Dedifferentiated amniotic fluid mesenchymal stem cell (primary cell): ENCODE data around the gene SLC2A14.
"Not testable (repeated sequence)": the region's sequence is repeated elsewhere in the genome, so short reads cannot be mapped to it uniquely, and the experiment has no call there.

Experiments used
- DNase-seq: peaks from one replicate; pipeline ENCODE4 v3.0.0-alpha.2; 2016; ENCODE audit errors: extremely low spot score

The SLC2A14 gene

DNA sequence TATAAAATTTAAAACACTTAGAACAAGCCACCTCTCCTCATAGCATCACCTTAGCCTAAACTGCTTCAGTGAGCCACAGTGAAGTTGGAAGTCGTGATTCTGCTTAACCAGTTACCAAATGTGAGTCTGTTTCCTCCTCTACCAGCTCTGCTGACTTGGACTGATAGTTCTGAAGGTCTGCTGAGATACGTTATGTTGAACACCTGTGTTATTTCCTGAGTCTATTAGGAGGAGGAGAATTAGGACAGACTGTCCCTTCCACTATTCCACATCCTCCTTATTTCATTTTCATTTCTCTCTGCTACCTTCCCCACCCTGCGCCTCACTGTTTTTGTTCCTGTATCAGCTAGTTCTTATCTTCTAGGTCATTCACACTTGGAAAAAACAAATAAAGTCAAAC lies 2.4 kb downstream of the SLC2A14 start:
- no peak for DNase-seq

DNA sequence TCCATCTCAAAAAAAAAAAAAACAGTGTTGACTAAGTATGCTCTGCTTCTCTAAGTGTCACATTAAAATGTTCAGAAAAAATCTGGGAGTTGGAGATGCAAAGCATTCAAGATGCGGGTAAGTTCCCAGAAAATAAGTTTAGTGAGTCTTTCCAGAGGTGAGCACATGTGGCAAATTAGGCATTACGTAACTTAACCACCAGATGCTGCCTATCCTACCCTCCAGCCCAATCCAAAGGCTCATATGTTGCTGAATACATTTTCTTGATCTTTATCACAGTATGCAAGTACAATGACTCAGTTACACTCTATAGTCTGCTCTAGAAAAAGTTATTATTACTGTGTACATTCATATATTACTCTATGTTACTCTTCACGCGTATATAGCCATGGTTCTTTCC lies 3.6 kb downstream of the SLC2A14 start:
- peak; percentile 20 for DNase-seq

DNA sequence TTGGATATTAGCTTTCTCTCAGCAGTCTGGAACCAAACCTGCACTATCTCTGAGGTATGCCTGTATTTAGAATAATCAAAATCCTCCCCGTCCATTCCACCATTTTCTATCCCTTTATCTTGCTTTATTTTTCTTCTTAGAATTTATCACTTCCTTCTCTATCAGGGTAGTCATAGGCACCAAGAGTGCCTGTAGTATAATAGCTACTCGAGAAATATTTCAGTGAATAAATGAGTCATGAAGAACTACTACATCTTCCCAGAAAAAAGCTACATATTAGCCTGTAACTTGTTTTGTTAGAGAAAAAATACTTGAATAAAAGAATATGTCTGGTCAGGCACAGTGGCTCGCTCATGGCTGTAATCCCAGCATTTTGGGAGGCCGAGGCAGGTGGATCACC lies 4.3 kb downstream of the SLC2A14 start:
- no peak for DNase-seq

DNA sequence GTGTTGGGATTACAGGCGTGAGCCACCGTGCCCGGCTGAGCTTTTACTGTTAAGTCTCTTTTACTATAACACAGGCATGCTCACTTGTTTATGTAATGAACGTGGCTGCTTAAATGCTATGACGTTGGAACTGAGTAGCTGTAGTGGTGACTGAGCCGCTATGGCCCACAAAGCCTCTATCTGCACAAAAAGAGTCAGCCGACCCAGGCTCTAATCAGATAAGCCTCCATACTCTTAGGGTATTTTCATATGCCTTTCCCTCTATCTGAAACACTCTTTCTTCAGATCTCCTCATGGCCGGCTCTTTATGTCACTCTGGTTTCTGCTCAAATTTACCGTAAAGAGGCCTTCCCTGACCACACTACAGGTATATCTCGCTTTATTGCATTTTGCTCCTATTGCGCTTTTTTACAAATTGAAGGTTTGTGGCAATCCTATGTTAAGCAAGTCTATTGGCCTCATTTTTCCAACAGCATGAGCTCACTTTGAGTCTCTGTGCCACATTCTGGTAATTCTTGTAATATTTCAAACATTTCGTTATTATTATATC lies 8.0 kb downstream of the SLC2A14 start:
- DNase-seq = no peak

DNA sequence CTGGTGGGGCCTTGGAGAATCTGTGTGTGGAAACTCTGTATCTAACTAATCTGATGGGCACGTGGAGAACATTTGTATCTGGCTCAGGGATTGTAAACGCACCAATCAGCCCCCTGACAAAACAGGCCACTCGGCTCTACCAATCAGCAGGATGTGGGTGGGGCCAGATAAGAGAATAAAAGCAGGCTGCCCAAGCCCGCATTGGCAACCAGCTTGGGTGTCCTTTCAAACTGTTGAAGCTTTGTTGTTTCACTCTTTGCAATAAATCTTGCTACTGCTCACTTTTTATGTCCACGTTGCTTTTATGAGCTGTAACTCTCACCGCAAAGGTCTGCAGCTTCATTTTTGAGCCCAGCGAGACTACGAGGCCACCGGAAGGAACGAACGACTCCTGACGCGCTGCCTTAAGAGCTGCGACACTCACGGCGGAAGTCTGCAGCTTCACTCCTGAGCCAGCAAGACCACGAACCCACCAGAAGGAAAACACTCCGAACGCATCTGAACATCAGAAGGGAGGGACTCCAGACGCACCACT lies 9.8 kb downstream of the SLC2A14 start:
- not testable (repeated sequence) for DNase-seq

DNA sequence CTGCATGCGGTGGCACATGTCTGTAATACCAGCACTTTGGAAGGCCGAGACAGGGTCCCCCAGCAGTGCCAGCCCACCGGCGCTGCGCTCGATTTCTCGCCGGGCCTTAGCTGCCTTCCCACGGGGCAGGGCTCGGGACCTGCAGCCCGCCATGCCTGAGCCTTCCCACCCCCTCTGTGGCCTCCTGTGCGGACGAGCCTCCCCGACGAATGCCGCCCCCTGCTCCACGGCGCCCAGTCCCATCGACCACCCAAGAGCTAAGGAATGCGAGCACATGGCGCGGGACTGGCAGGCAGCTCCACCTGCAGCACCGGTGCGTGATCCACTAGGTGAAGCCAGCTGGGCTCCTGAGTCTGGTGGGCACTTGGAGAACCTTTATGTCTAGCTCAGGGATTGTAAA lies 10.4 kb downstream of the SLC2A14 start:
- DNase-seq = not testable (repeated sequence)

DNA sequence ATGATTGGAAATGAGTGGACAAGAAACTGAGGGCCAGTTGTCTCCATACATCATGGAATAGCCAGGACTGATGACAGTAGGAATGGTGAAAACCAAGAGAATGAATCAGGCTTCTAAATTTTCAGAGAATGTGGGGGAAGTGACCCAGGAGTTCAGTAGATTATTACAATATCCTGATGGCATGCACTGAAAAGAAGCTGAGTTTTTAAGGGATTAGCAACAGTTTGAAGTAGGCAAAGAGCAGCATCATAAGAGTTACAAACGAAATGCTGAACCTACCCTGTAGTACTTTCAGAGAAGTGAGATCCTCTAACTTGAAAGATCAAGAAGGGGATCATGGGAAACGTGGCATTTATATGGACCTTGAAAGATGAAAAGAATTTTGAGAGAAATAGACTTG lies 13.2 kb downstream of the SLC2A14 start:
- DNase-seq = peak; percentile 67

DNA sequence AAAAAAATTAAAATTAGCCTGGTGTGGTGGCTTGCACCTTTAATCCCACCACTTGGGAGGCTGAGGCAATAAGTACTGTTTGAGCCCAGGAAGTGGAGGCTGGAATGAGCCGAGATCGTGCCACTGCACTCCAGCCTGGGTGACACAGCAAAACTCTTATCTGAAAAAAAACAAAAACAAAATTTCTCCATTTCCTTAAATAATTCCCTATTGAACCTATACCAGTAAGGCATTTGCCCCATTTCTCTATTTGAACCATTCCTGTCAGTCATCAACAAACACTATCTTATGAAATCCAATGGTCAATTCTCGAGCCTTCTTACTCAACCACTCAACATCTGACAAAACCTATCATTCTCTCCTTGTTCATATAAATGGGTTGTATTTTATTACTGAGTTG lies 14.7 kb downstream of the SLC2A14 start:
- DNase-seq = no peak

DNA sequence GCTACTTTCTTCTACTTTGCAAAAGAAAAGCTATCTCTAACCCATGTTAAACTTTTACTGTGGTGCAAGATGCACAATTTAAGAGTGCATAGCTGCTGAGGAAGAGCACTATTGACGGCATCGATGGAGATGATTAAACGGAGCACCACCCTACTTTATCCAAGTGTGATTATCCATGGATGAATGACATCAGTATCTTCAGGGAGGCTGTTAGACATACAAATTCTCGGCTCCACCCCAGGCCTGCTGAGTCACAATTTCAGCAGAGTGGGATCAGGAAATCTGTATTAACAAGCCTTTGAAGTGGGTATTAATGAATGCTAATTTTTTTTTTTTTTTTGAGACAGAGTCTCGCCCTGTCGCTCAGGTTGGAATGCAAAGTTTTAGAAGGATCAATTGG lies 16.2 kb downstream of the SLC2A14 start:
- no peak for DNase-seq

DNA sequence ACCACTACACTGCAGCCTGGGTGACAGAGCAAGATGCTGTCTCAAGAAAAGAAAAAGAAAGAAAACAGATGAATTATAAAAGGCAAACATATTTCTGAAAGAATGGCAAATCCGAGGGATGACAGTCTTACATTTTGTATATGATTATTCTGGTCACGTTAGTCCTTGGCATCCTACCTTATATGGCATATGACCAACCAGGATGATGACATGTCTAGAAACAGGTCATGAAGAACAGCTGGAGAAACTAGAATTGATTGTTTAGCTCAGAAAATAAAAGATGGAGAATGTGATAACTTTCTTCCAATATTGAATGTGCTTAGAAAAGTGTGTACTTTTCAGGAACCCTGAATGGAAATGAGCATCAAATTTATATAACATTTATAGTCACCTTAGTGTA lies 19.2 kb downstream of the SLC2A14 start:
- DNase-seq = no peak

DNA sequence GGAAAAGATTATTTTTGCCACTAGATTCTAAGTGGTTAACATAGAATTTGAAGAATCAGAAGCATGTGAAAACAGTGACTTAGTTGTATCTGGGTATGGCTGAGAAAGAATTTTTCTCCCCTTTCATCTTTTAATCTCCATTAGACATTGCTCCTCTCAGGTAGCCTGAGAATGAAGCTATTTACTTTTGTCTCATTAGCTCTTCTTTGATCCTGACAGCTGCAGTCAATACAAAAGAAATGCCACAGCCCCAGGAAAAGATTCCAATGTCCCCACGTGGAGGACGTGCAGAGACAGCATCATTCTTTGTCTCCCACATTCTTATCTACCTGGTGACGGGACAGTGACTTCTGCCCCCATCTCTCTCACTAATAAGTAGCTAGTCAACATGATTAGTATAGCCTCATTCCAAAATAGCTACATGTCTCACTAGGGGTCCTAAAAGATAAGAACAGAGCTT lies 21.1 kb downstream of the SLC2A14 start:
- DNase-seq = not testable (repeated sequence)

DNA sequence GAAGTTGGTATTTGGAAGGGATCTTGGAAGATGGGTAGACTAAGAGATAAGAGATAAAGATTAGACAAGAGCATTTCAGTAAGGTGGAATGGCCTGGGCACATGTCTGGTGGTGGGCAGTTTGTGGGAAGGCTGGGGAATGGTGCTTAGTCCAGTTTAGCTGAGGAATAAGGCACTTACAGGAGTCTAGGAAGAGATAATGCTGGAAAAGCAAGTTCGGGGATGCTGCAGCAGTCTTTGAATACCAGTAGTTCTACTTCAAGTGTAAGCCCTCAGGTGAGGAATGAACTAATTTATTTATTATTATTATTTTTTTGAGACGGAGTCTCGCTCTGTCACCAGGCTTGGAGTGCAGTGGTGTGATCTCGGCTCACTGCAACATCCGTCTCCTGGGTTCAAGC lies 22.6 kb downstream of the SLC2A14 start:
- not testable (repeated sequence) for DNase-seq

DNA sequence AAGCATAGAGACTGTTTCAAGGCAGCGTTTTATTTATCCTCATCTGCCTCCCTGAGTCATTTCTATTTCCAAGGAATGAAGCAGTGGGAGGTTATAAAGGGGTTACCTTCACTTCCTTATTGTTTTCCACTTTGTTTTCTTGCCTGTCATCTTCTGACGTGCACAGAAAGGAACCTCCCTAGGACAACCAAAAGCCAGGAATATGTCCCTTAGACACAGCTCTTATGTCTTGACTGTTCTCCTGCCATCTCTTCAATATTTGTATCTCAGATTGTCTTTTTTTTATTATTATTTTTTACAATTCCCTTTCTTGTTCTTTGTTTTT lies 24.7 kb downstream of the SLC2A14 start:
- DNase-seq = not testable (repeated sequence)

DNA sequence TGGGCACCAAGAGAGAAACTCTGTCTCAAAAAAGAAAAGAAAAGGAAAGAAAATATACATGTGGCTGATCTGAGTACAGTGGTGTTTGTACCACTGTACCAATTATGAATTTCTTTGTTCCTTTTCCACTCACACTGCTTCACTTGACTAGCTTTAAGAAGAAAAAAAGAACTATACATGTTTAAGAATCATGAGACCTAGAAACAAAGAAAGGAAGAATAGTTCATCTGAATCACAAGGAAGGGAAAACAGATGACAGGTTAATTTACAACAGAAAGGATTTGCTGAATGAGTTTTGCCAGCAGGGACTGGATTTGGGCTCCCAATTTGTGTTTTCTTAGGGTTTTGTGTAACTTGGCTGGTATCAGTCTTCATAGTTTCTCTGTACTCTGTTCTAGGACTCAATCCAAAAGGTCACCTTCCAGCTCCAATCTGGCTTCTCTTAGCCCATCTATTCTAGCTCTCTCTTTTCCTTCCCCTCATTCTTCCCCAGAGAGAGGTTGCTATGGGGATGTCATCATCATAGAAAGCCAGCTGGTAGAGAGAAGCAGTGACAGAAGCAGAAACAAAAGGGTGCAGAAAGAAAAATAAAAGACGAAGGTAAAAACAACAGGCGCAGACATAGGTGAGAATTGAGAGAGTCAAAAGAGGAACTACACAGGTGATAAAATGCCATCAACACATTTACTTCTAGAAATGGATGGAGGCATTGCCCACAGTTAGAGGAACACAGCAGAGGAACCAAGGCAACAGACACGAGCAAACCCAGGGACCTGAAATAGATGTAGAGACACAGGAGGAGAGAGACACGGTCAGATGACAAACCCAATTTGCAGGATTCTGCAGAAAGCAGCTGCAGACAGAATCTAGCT lies 25.3 kb downstream of the SLC2A14 start:
- DNase-seq = not testable (repeated sequence)

DNA sequence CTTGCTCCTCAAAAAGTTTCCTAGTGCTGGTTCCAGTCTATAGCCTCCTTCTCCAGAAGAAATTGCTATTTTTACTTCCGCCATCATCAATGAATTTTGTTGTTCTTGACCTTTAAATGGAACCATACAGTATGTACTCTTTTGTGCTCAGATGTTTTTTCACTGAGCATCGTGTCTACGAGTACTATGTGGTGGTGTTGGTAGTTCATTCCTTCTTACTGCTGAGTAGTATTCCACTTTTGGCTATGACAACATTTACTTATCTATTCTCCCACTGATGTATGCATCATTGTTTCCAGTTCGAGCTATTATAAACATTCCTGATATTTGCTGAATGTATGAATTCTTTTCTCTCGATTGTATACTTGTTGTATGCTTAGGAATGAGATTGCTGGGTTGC lies 28.6 kb downstream of the SLC2A14 start:
- no peak for DNase-seq

DNA sequence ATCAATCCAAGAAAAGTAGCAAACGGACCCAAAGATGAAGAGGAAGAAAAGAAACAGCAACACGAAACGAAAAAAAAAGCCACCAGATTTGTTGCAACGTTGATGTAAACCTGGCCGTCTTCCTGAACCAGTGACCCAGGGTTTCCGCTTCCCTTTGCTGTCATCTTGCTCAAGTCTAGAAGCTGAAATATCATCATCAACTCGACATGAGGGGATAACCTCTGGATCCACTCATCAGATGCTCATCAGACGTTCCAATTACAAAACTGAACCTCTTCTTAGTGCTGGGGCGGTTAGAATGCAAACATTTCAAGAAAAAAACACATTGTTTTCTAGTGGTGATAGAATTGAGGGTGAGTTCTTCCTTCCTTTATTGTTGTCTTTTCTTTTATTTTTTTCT lies 29.1 kb downstream of the SLC2A14 start:
- DNase-seq = not testable (repeated sequence)

DNA sequence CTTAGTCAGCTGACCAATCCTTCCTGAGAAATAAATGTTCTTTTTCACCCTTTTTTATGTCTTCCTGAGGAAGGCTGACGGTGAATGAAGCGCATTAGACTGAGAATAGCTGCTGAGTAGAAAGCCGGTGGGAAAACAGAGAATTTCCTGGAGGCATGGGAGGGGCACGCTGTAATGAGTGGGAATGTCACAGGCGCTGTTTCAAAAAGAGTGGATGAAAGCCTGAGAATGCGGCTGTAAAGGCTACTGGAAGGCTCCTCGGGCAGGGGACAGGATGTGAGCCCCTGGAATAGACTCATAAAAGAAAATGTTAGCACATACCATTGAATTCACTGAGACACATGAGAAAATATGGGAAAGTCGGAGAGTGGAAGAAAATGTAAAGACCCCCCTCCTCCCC lies 29.6 kb downstream of the SLC2A14 start:
- DNase-seq = not testable (repeated sequence)

DNA sequence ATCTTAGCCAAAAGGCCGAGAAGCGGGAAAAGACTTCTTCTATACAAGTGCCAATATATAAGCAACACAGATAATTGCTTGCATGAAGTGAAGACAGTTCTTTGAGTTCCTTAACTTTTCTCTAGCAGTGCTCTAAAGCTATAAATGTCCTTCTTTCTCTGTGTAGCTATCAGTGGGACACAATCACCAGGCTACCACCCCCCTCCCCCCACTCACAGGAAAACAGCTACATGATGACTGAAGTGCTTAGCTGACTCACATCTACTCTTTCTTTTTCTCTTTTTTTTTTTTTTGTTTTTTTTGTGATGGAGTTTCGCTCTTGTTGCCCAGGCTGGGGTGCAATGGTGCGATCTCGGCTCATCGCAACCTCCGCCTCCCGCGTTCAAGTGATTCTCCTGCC lies 30.3 kb downstream of the SLC2A14 start:
- not testable (repeated sequence) for DNase-seq

DNA sequence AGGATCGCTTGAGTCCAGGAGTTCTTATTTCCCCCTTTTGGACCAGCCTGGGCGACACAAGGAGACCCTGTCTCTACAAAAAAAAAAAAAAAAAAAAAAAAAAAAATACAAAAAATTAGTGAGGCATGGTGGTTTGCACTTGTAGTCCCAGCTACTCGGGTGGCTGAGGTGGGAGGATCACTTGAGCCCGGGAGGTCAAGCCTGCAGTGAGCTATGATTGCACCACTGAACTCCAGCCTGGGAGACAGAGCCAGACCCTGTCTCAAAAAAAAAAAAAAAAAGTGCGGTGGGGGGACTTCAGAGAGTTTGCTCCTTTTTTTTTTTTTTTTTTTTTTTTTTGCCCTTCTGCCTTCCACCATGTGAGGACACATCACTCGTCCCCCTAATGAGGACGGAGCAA lies 32.9 kb downstream of the SLC2A14 start:
- DNase-seq = not testable (repeated sequence)

DNA sequence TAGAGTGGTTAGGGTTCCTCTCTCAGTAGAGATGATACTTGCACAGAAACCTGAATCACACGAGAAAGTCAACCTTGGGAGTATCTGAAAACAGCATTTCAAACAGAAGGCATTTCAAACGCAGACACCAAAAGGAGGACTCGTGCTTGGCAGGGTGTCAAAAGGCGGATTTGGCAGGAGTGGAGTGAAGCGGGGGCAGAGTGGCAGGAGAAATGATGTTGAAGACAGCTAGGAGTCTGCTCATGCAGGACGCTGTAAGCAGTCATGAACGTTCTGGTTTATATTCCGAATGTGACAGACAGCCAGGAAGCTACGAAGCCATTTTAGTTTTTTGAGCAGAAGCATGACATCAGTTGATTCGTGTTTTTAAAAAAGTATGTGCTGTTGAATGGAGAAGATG lies 33.5 kb downstream of the SLC2A14 start:
- not testable (repeated sequence) for DNase-seq

DNA sequence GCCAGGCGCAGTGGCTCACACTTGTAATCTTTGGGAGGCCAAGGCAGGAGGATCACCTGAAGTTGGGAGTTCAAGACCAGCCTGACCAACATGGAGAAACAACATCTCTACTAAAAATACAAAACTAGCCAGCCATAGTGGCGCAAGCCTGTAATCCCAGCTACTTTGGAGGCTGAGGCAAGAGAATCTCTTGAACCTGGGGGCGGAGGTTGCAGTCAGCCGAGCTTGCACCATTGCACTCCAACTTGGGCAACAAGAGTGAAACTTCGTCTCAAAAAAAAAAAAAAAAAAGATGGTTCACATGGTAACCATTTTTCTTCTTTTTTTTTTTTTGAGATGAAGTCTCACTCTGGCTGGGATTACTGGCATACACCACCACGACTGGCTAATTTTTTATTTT lies 35.3 kb downstream of the SLC2A14 start:
- no peak for DNase-seq

DNA sequence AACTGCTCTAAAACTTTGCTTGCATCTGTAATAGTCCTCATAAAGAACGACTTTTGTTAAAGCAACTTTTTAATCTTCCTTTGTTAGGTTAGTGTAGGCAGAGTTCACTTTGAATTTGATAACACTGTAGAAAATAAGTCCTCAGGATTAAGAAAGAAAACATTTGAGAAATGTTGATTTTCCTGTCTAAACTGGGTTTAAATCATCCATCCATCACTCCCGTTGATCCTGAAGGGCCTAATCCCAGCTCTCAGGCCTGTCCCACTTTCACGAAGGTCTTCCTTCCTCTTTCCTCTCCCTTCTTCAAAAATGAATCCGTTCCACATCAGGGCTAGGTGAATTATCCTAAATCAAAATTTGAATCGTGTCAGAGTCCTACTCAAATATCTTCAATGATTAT lies 36.9 kb downstream of the SLC2A14 start:
- DNase-seq = no peak

DNA sequence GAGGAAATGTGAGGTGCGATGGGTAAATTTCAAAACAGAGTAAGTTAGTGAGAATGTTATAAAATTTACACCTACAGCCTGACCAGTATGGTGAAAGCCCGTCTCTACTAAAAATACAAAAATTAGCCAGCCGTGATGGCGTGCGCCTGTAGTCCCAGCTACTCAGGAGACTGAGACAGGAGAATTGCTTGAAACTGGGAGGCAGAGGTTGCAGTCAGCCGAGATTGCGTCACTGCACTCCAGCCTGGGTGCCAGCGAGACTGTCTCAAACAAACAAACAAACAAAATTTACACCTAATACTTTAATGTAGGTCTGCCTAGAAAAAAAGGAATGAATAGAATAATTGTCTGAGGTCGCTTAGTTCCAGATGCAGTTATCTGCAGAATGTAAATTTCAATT lies 37.6 kb downstream of the SLC2A14 start:
- no peak for DNase-seq
